ENCODE data around the gene GABRE. TPM values are rescaled to one million over a fixed set of nuclear protein-coding genes. Genes with fewer than 3 reads are reported as not detected.

The GABRE gene
- total and polyA plus RNA-seq, 2 experiments from 2014 or later = 19.4 to 20.8 TPM

GRCh38 chrX:151985955-151986354 lies 11.5 kb upstream of the GABRE start:
- Histone ChIP-seq H3F3A (ENCODE audit: insufficient read depth) (peaks cover 41% of the 10 kb centered on the region), H3K27me3 (replicated peaks; ENCODE audit: insufficient read depth) (no peaks in the 10 kb centered on the region), H3K27ac (peak overlapping the region; percentile 89), H3K79me2 (ENCODE audit: insufficient read depth) (no peaks in the 10 kb centered on the region), H2AFZ (peak overlapping the region; percentile 56), H3K4me3 (no peak overlapping the region), H4K20me1 (ENCODE audit: insufficient read depth) (no peaks in the 10 kb centered on the region), H3K4me1 (ENCODE audit: insufficient read depth) (peaks cover 52% of the 10 kb centered on the region), H3K36me3 (ENCODE audit: low read depth) (no peaks in the 10 kb centered on the region), H3K4me2 (ENCODE audit: unreplicated experiment) (no peak overlapping the region), H3K9ac (peak overlapping the region; percentile 51; the same call in 1 of the 2 replicates), H3K9me3 (ENCODE audit: low read depth) (no peaks in the 10 kb centered on the region), H3K9me2 (ENCODE audit: insufficient read depth) (no peaks in the 10 kb centered on the region)
- in situ Hi-C loops (cut with MboI) = no loop called here
- 5 to 6% methylated on average over 3 of the region's 3 CpGs for WGBS, 2 experiments (ENCODE audit: low coverage in 1 of 2, low lambda C conversion rate in 2 of 2, missing lambda C conversion rate in 2 of 2)
- TF ChIP-seq EZH2phosphoT487 (IDR thresholded peaks at IDR 0.05; ENCODE audit: insufficient read depth, low read depth) = no peak
- no peak for TF ChIP-seq EZH2 (IDR thresholded peaks at IDR 0.05; ENCODE audit: insufficient read depth, poor library complexity, severe bottlenecking)
- peak; percentile 82 for DNase-seq

- peaks cover 45% of the 10 kb centered on the region for H3F3A ChIP-seq (ENCODE audit: insufficient read depth)
- H2AFZ ChIP-seq = no peak overlapping the region
- no peaks in the 10 kb centered on the region for H3K9me2 ChIP-seq (ENCODE audit: insufficient read depth)
- H3K4me2 ChIP-seq (ENCODE audit: unreplicated experiment) = no peak overlapping the region
- H3K27me3 ChIP-seq (replicated peaks; ENCODE audit: insufficient read depth) = no peaks in the 10 kb centered on the region
- no peaks in the 10 kb centered on the region for H3K36me3 ChIP-seq (ENCODE audit: low read depth)
- no peak overlapping the region for H3K9ac ChIP-seq
- DNase-seq = no peak
- TF ChIP-seq EZH2 (IDR thresholded peaks at IDR 0.05; ENCODE audit: insufficient read depth, poor library complexity, severe bottlenecking) (no peak), EZH2phosphoT487 (IDR thresholded peaks at IDR 0.05; ENCODE audit: insufficient read depth, low read depth) (no peak)
- peaks cover 56% of the 10 kb centered on the region for H3K4me1 ChIP-seq (ENCODE audit: insufficient read depth)
- H4K20me1 ChIP-seq (ENCODE audit: insufficient read depth) = no peaks in the 10 kb centered on the region
- peak overlapping the region; percentile 89; the same call in 1 of the 2 replicates for H3K27ac ChIP-seq
- no peaks in the 10 kb centered on the region for H3K79me2 ChIP-seq (ENCODE audit: insufficient read depth)
- H3K4me3 ChIP-seq = no peak overlapping the region
- no peaks in the 10 kb centered on the region for H3K9me3 ChIP-seq (ENCODE audit: low read depth)
- in situ Hi-C loops (cut with MboI) = no loop called here
- WGBS, 2 experiments (ENCODE audit: low coverage in 1 of 2, low lambda C conversion rate in 2 of 2, missing lambda C conversion rate in 2 of 2) = 53 to 92% methylated on average over 2 to 4 of the region's 4 CpGs
Measured at GRCh38 chrX:151985531-151985930, 11.1 kb upstream of the GABRE start.

- Histone ChIP-seq H3K27ac (peak overlapping the region; percentile 89), H3K4me3 (peak overlapping the region; percentile 51), H3K9me2 (ENCODE audit: insufficient read depth) (no peaks in the 10 kb centered on the region), H3F3A (ENCODE audit: insufficient read depth) (peaks cover 51% of the 10 kb centered on the region), H2AFZ (no peak overlapping the region), H4K20me1 (ENCODE audit: insufficient read depth) (no peaks in the 10 kb centered on the region), H3K79me2 (ENCODE audit: insufficient read depth) (no peaks in the 10 kb centered on the region), H3K27me3 (replicated peaks; ENCODE audit: insufficient read depth) (no peaks in the 10 kb centered on the region), H3K36me3 (ENCODE audit: low read depth) (no peaks in the 10 kb centered on the region), H3K9ac (peak overlapping the region; percentile 66), H3K4me1 (ENCODE audit: insufficient read depth) (peaks cover 58% of the 10 kb centered on the region), H3K4me2 (ENCODE audit: unreplicated experiment) (peak overlapping the region; percentile 52), H3K9me3 (ENCODE audit: low read depth) (no peaks in the 10 kb centered on the region)
- in situ Hi-C loops (cut with MboI) = no loop called here
- no peak for TF ChIP-seq EZH2phosphoT487 (IDR thresholded peaks at IDR 0.05; ENCODE audit: insufficient read depth, low read depth)
- TF ChIP-seq EZH2 (IDR thresholded peaks at IDR 0.05; ENCODE audit: insufficient read depth, poor library complexity, severe bottlenecking) = no peak
- peak; percentile 30 for DNase-seq
- WGBS, 2 experiments (ENCODE audit: low coverage in 1 of 2, low lambda C conversion rate in 2 of 2, missing lambda C conversion rate in 2 of 2) = 55 to 60% methylated on average over 4 of the region's 4 CpGs
Measured at GRCh38 chrX:151984902-151985301, 10.4 kb upstream of the GABRE start.

- Histone ChIP-seq H3K9me2 (ENCODE audit: insufficient read depth) (no peaks in the 10 kb centered on the region), H3K9me3 (ENCODE audit: low read depth) (no peaks in the 10 kb centered on the region), H3K79me2 (ENCODE audit: insufficient read depth) (no peaks in the 10 kb centered on the region), H3K9ac (peak overlapping the region; percentile 66), H3K27ac (peak overlapping the region; percentile 89), H3K4me2 (ENCODE audit: unreplicated experiment) (peak overlapping the region; percentile 87), H3K27me3 (replicated peaks; ENCODE audit: insufficient read depth) (no peaks in the 10 kb centered on the region), H3K4me1 (ENCODE audit: insufficient read depth) (peaks cover 58% of the 10 kb centered on the region), H2AFZ (peak overlapping the region; percentile 34; the same call in 1 of the 2 replicates), H3K36me3 (ENCODE audit: low read depth) (no peaks in the 10 kb centered on the region), H3K4me3 (peak overlapping the region; percentile 51), H3F3A (ENCODE audit: insufficient read depth) (peaks cover 51% of the 10 kb centered on the region), H4K20me1 (ENCODE audit: insufficient read depth) (no peaks in the 10 kb centered on the region)
- in situ Hi-C loops (cut with MboI) = no loop called here
- DNase-seq = peak; percentile 88
- WGBS, 2 experiments (ENCODE audit: low coverage in 1 of 2, low lambda C conversion rate in 2 of 2, missing lambda C conversion rate in 2 of 2) = 0% methylated on average over 3 of the region's 3 CpGs
- TF ChIP-seq EZH2 (IDR thresholded peaks at IDR 0.05; ENCODE audit: insufficient read depth, poor library complexity, severe bottlenecking) = no peak
- TF ChIP-seq EZH2phosphoT487 (IDR thresholded peaks at IDR 0.05; ENCODE audit: insufficient read depth, low read depth) = no peak
Measured at GRCh38 chrX:151984328-151984727, 9.9 kb upstream of the GABRE start.

GRCh38 chrX:151983186-151983585 lies 8.7 kb upstream of the GABRE start:
- no peaks in the 10 kb centered on the region for H3K9me3 ChIP-seq (ENCODE audit: low read depth)
- H3K4me2 ChIP-seq (ENCODE audit: unreplicated experiment) = no peak overlapping the region
- H3K27me3 ChIP-seq (replicated peaks; ENCODE audit: insufficient read depth) = no peaks in the 10 kb centered on the region
- DNase-seq = peak; percentile 27
- TF ChIP-seq EZH2 (IDR thresholded peaks at IDR 0.05; ENCODE audit: insufficient read depth, poor library complexity, severe bottlenecking) (no peak), EZH2phosphoT487 (IDR thresholded peaks at IDR 0.05; ENCODE audit: insufficient read depth, low read depth) (no peak)
- peak overlapping the region; percentile 70; the same call in 1 of the 2 replicates for H3K27ac ChIP-seq
- H3K9me2 ChIP-seq (ENCODE audit: insufficient read depth) = no peaks in the 10 kb centered on the region
- no peak overlapping the region for H3K9ac ChIP-seq
- no peaks in the 10 kb centered on the region for H3K36me3 ChIP-seq (ENCODE audit: low read depth)
- in situ Hi-C loops (cut with MboI) = no loop called here
- no peaks in the 10 kb centered on the region for H4K20me1 ChIP-seq (ENCODE audit: insufficient read depth)
- no peak overlapping the region for H2AFZ ChIP-seq
- H3K4me3 ChIP-seq = no peak overlapping the region
- peaks cover 58% of the 10 kb centered on the region for H3K4me1 ChIP-seq (ENCODE audit: insufficient read depth)
- H3K79me2 ChIP-seq (ENCODE audit: insufficient read depth) = no peaks in the 10 kb centered on the region
- peaks cover 51% of the 10 kb centered on the region for H3F3A ChIP-seq (ENCODE audit: insufficient read depth)

All from GM23248 (cell line).